Midbrain (tissue), 1 donor: ENCODE measurements around the gene SPOUT1.
A peak's percentile ranks its signal among the peaks of the same experiment; 100 is the strongest.

ENCODE experiments used
- DNase-seq: peaks from one replicate; lab custom pipeline; 2025; lab: John Stamatoyannopoulos, UW

SPOUT1 gene

GRCh38 chr9:128771745-128772519 is 57.7 kb downstream of the SPOUT1 start, which contains the start of gene ZER1:
Gene ZER1 (minus strand): TSS chr9:128771927. CDS start chr9:128755565, 16,362 bp downstream.
- peak; percentile 95 for DNase-seq

- DNase-seq: no peak
Observed at GRCh38 chr9:128771094-128771721, 58.4 kb downstream of the SPOUT1 start.

GRCh38 chr9:128770286-128771030 is 59.1 kb downstream of the SPOUT1 start:
- no peak for DNase-seq
